Measurements from ENCODE around the gene PLXNA1. TPM values are rescaled to one million over a fixed set of nuclear protein-coding genes. Genes with fewer than 3 reads are reported as not detected.

PLXNA1 gene
- total RNA-seq, 1 donor from 2014 or later: 34.7 TPM

- H3K27ac Mint-ChIP-seq: no peak overlapping the region
- H3K27me3 Mint-ChIP-seq (ENCODE audit: insufficient read depth, low read depth): peaks cover 4% of the 10 kb centered on the region
- H3K4me1 Mint-ChIP-seq: peaks cover 17% of the 10 kb centered on the region
- H3K79me2 ChIP-seq (ENCODE audit: low read depth): no peaks in the 10 kb centered on the region
- H3K4me1 ChIP-seq: peaks cover 10% of the 10 kb centered on the region
- H3K9me3 Mint-ChIP-seq: no peaks in the 10 kb centered on the region
- H3K4me3 ChIP-seq: no peak overlapping the region
- H3K9ac ChIP-seq: no peak overlapping the region
- TF ChIP-seq CTCF (IDR thresholded peaks at IDR 0.05) (no peak), EZH2phosphoT487 (IDR thresholded peaks at IDR 0.05) (no peak), EZH2 (IDR thresholded peaks at IDR 0.05) (no peak)
- H3K27ac ChIP-seq: no peak overlapping the region
- no peaks in the 10 kb centered on the region for H3K27me3 ChIP-seq
- H4K20me1 ChIP-seq (ENCODE audit: low read depth): no peaks in the 10 kb centered on the region
- peaks cover 3% of the 10 kb centered on the region for H3K36me3 Mint-ChIP-seq
- no peak overlapping the region for H3K4me3 Mint-ChIP-seq
- H3K36me3 ChIP-seq: no peaks in the 10 kb centered on the region
- H3K9me3 ChIP-seq (ENCODE audit: low read depth): no peaks in the 10 kb centered on the region
- no peak overlapping the region for H3K4me2 ChIP-seq
- no peak overlapping the region for H2AFZ ChIP-seq (replicated peaks)
- no peak for DNase-seq (ENCODE audit: low spot score)
- H3F3A ChIP-seq (ENCODE audit: low read depth): no peaks in the 10 kb centered on the region
Observed at GRCh38 chr3:126957776-126958637, 24.9 kb upstream of the PLXNA1 start.

GRCh38 chr3:126958638-126959085, 24.3 kb upstream of the PLXNA1 start:
- Histone ChIP-seq H3K36me3 (no peaks in the 10 kb centered on the region), H3K4me1 (peaks cover 10% of the 10 kb centered on the region), H4K20me1 (ENCODE audit: low read depth) (no peaks in the 10 kb centered on the region), H3F3A (ENCODE audit: low read depth) (no peaks in the 10 kb centered on the region), H3K27ac (no peak overlapping the region), H3K4me2 (no peak overlapping the region), H3K79me2 (ENCODE audit: low read depth) (no peaks in the 10 kb centered on the region), H3K9ac (no peak overlapping the region), H3K9me3 (ENCODE audit: low read depth) (no peaks in the 10 kb centered on the region), H3K27me3 (no peaks in the 10 kb centered on the region), H2AFZ (replicated peaks) (no peak overlapping the region), H3K4me3 (no peak overlapping the region)
- Mint-ChIP-seq H3K4me1 (peaks cover 17% of the 10 kb centered on the region), H3K9me3 (no peaks in the 10 kb centered on the region), H3K27me3 (ENCODE audit: insufficient read depth, low read depth) (peaks cover 4% of the 10 kb centered on the region), H3K4me3 (no peak overlapping the region), H3K36me3 (peaks cover 3% of the 10 kb centered on the region), H3K27ac (no peak overlapping the region)
- no peak for TF ChIP-seq EZH2phosphoT487 (IDR thresholded peaks at IDR 0.05)
- DNase-seq (ENCODE audit: low spot score): no peak

GRCh38 chr3:126959136-126959920, 23.6 kb upstream of the PLXNA1 start:
- Histone ChIP-seq H3K79me2 (ENCODE audit: low read depth) (no peaks in the 10 kb centered on the region), H2AFZ (replicated peaks) (no peak overlapping the region), H3K9me3 (ENCODE audit: low read depth) (no peaks in the 10 kb centered on the region), H3K27ac (no peak overlapping the region), H3F3A (ENCODE audit: low read depth) (no peaks in the 10 kb centered on the region), H3K4me1 (peaks cover 10% of the 10 kb centered on the region), H4K20me1 (ENCODE audit: low read depth) (no peaks in the 10 kb centered on the region), H3K9ac (no peak overlapping the region), H3K4me3 (no peak overlapping the region), H3K27me3 (no peaks in the 10 kb centered on the region), H3K4me2 (no peak overlapping the region), H3K36me3 (no peaks in the 10 kb centered on the region)
- no peak for DNase-seq (ENCODE audit: low spot score)
- H3K4me1 Mint-ChIP-seq: peaks cover 17% of the 10 kb centered on the region
- no peak for TF ChIP-seq EZH2 (IDR thresholded peaks at IDR 0.05)
- no peak for TF ChIP-seq CTCF (IDR thresholded peaks at IDR 0.05)
- H3K27me3 Mint-ChIP-seq (ENCODE audit: insufficient read depth, low read depth): peaks cover 4% of the 10 kb centered on the region
- H3K27ac Mint-ChIP-seq: peak overlapping the region; percentile 60
- H3K9me3 Mint-ChIP-seq: no peaks in the 10 kb centered on the region
- H3K4me3 Mint-ChIP-seq: no peak overlapping the region
- peaks cover 3% of the 10 kb centered on the region for H3K36me3 Mint-ChIP-seq

Data from neural progenitor cell (in vitro differentiated cells).